Panc1 (cell line): Measurements from ENCODE around the gene PRF1. TPM values are rescaled to one million over a fixed set of nuclear protein-coding genes. Genes with fewer than 3 reads are reported as not detected.

ENCODE experiments used
- ATAC-seq: fragments of 200-7000 bp; cut with Tn5 transposase; 2 replicates; pipeline ENCODE4 v1.9.1; 2020; ENCODE audit warnings: mild to moderate bottlenecking, moderate library complexity
- BruUV-seq: library from RNA; stranded (reverse); fragments of 400-500 nt; replicated peaks from 2 replicates; lab custom pipeline; 2021; lab: Mats Ljungman, UMichigan
- CTCF ChIA-PET: fragments of 300-600 bp; sonication (Branson Sonifier 250); formaldehyde crosslinking; loops from one replicate; lab custom pipeline; 2022; ENCODE audit warnings: antibody characterized with exemption; lab: Charles Lee
- POLR2A ChIA-PET: fragments of 300-600 bp; sonication (Branson Sonifier 250); formaldehyde crosslinking; loops from one replicate; lab custom pipeline; 2022; ENCODE audit warnings: antibody characterized with exemption; lab: Charles Lee
- DNase-seq: peaks from one replicate; pipeline ENCODE4 v3.0.0-alpha.2; 2010; ENCODE audit warnings: low read depth, low spot score
- H3K27ac ChIP-seq: 2 replicates; pipeline ENCODE4 v1.5.1; 2011; ENCODE audit warnings: mild to moderate bottlenecking, low read length, inconsistent platforms
- H3K27me3 ChIP-seq: fragments of 200-500 bp; sonication (Bioruptor generic); 2 replicates; pipeline ENCODE4 v1.6.0; 2014; ENCODE audit warnings: low read length, inconsistent platforms; ENCODE audit not compliant: control insufficient read depth, insufficient read depth
- H3K36me3 ChIP-seq: fragments of 200-500 bp; sonication (Bioruptor generic); 2 replicates; pipeline ENCODE4 v1.5.1; 2014; ENCODE audit warnings: inconsistent platforms, mild to moderate bottlenecking, low read length, moderate library complexity; ENCODE audit not compliant: control insufficient read depth, insufficient read depth
- H3K4me1 ChIP-seq: 2 replicates; pipeline ENCODE4 v1.5.1; 2011; ENCODE audit warnings: inconsistent platforms, mild to moderate bottlenecking, low read length, moderate library complexity; ENCODE audit not compliant: control insufficient read depth, insufficient read depth
- H3K4me3 ChIP-seq, 2 experiments: 2 replicates each; pipeline ENCODE4 v1.5.1; 2011 to 2012; ENCODE audit warnings: low read depth in 2 of 2, low read length in 2 of 2, mild to moderate bottlenecking in 2 of 2, inconsistent platforms in 1 of 2, moderate library complexity in 1 of 2
- H3K9me3 ChIP-seq: fragments of 200-500 bp; sonication (Bioruptor generic); 2 replicates; pipeline ENCODE4 v1.5.1; 2014; ENCODE audit warnings: low read depth, mild to moderate bottlenecking, inconsistent platforms, low read length, moderate library complexity; ENCODE audit not compliant: control insufficient read depth, insufficient read depth
- POLR2AphosphoS5 ChIP-seq: IDR thresholded peaks from 2 replicates; pipeline ENCODE4 v1.6.1; 2012; ENCODE audit warnings: mild to moderate bottlenecking, low read depth, low read length, moderate library complexity
- REST ChIP-seq, 2 experiments: IDR thresholded peaks; 2 replicates each; pipeline ENCODE4 v1.6.1; 2011 to 2012; ENCODE audit warnings: low read depth in 2 of 2, control low read depth in 1 of 2, low read length in 1 of 2, mild to moderate bottlenecking in 1 of 2, moderate library complexity in 1 of 2; ENCODE audit not compliant: insufficient read depth in 1 of 2
- SIN3A ChIP-seq: IDR thresholded peaks from 2 replicates; pipeline ENCODE4 v1.6.1; 2012; ENCODE audit warnings: low read depth, mild to moderate bottlenecking, low read length, moderate library complexity, borderline replicate concordance; ENCODE audit not compliant: insufficient read depth
- TCF7L2 ChIP-seq: IDR thresholded peaks from 2 replicates; pipeline ENCODE4 v1.6.1; 2011; ENCODE audit warnings: mild to moderate bottlenecking, low read depth, low read length, inconsistent platforms
- in situ Hi-C: cut with HindIII; loops from 2 replicates; pipeline ENCODE4 v1.10.0; 2016; ENCODE audit warnings: low sequenced_read_pairs, low pct_unique_long_range_greater_than_20kb
- intact Hi-C: fragments of 100-400 bp; cut with micrococcal nuclease; formaldehyde crosslinking; loops from one replicate; pipeline ENCODE4 v1.10.0; 2022; ENCODE audit not compliant: unreplicated experiment
- total RNA-seq: library from RNA; stranded (reverse); gene quantifications from one replicate; pipeline ENCODE4 v1.2.1, GENCODE V29; 2021; ENCODE audit not compliant: unreplicated experiment
- TF ChIP-seq, protein P1 (sequence below): fragments of 450-650 bp; IDR thresholded peaks from 2 replicates; pipeline ENCODE4 v1.5.1; 2017; ENCODE audit warnings: mild to moderate bottlenecking

The PRF1 gene
- total RNA-seq, 1 experiment from 2014 or later: not detected

- no peak for DNase-seq
- ChIA-PET POLR2A (no interaction called here), CTCF (no interaction called here)
- intact Hi-C loops: no loop called here
- Histone ChIP-seq H3K27ac (no peak overlapping the region), H3K4me3 (no peak overlapping the region), H3K27me3 (no peaks in the 10 kb centered on the region), H3K36me3 (no peaks in the 10 kb centered on the region), H3K9me3 (no peaks in the 10 kb centered on the region), H3K4me1 (no peaks in the 10 kb centered on the region)
- in situ Hi-C loops: no loop called here
- TF ChIP-seq TCF7L2: no peak
- TF ChIP-seq SIN3A: no peak
- TF ChIP-seq, protein P1, sequence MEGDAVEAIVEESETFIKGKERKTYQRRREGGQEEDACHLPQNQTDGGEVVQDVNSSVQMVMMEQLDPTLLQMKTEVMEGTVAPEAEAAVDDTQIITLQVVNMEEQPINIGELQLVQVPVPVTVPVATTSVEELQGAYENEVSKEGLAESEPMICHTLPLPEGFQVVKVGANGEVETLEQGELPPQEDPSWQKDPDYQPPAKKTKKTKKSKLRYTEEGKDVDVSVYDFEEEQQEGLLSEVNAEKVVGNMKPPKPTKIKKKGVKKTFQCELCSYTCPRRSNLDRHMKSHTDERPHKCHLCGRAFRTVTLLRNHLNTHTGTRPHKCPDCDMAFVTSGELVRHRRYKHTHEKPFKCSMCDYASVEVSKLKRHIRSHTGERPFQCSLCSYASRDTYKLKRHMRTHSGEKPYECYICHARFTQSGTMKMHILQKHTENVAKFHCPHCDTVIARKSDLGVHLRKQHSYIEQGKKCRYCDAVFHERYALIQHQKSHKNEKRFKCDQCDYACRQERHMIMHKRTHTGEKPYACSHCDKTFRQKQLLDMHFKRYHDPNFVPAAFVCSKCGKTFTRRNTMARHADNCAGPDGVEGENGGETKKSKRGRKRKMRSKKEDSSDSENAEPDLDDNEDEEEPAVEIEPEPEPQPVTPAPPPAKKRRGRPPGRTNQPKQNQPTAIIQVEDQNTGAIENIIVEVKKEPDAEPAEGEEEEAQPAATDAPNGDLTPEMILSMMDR: no peak
- no peak for TF ChIP-seq POLR2AphosphoS5
- ATAC-seq: no peak
- BruUV-seq: no TSS peak
These were observed 2.6 kb upstream of the PRF1 start for GRCh38 chr10:70605161-70605560.

GRCh38 chr10:70604106-70604505, 1.6 kb upstream of the PRF1 start:
- no peaks in the 10 kb centered on the region for H3K27me3 ChIP-seq
- no peaks in the 10 kb centered on the region for H3K9me3 ChIP-seq
- DNase-seq: no peak
- H3K36me3 ChIP-seq: no peaks in the 10 kb centered on the region
- intact Hi-C loops (no loop called here), in situ Hi-C loops (no loop called here)
- H3K27ac ChIP-seq: no peak overlapping the region
- H3K4me3 ChIP-seq: no peak overlapping the region
- TF ChIP-seq REST (IDR thresholded peaks at IDR 0.05; ENCODE audit: insufficient read depth in 1 of 2, low read depth in 2 of 2, low read length in 1 of 2) (no peak), SIN3A (no peak), POLR2AphosphoS5 (no peak), TCF7L2 (no peak)
- TF ChIP-seq, protein P1: no peak
- POLR2A ChIA-PET: no interaction called here
- BruUV-seq: no TSS peak
- CTCF ChIA-PET: no interaction called here
- no peak for ATAC-seq
- no peaks in the 10 kb centered on the region for H3K4me1 ChIP-seq
